Measurements from ENCODE around the gene FRMD5.

Gene FRMD5

DNA sequence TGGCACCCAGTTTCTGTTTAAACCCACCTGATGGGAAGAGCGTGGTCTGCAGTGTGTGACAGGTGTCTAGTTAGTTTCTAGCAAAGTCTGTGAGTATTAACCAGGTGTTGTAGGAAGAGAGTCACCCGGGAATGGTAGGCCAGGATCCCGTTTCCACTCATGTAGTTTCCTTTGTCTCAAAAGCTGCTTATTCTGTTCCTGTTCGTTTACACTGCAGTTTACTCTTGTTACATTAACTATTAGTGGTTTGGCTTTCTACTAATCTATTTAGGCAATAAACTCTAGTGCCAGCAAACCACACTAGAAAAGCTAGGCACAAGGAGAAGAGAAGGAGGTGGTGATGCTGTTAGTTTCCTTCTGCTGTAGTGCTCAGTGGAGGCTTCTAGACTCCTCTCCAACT lies 335.5 kb downstream of the FRMD5 start:
- TF ChIP-seq SIN3A (IDR thresholded peaks at IDR 0.05; ENCODE audit: borderline replicate concordance, insufficient read depth, low read length) (no peak), FOXP2 (optimal IDR thresholded peaks at IDR 0.05; ENCODE audit: borderline replicate concordance, extremely low read depth, extremely low read length, insufficient read depth) (no peak), POLR2AphosphoS5 (IDR thresholded peaks at IDR 0.05; ENCODE audit: low read depth, low read length) (no peak), TAF1 (IDR thresholded peaks at IDR 0.05; ENCODE audit: borderline replicate concordance, insufficient read depth, low read length) (no peak)
- TF ChIP-seq, protein P1, sequence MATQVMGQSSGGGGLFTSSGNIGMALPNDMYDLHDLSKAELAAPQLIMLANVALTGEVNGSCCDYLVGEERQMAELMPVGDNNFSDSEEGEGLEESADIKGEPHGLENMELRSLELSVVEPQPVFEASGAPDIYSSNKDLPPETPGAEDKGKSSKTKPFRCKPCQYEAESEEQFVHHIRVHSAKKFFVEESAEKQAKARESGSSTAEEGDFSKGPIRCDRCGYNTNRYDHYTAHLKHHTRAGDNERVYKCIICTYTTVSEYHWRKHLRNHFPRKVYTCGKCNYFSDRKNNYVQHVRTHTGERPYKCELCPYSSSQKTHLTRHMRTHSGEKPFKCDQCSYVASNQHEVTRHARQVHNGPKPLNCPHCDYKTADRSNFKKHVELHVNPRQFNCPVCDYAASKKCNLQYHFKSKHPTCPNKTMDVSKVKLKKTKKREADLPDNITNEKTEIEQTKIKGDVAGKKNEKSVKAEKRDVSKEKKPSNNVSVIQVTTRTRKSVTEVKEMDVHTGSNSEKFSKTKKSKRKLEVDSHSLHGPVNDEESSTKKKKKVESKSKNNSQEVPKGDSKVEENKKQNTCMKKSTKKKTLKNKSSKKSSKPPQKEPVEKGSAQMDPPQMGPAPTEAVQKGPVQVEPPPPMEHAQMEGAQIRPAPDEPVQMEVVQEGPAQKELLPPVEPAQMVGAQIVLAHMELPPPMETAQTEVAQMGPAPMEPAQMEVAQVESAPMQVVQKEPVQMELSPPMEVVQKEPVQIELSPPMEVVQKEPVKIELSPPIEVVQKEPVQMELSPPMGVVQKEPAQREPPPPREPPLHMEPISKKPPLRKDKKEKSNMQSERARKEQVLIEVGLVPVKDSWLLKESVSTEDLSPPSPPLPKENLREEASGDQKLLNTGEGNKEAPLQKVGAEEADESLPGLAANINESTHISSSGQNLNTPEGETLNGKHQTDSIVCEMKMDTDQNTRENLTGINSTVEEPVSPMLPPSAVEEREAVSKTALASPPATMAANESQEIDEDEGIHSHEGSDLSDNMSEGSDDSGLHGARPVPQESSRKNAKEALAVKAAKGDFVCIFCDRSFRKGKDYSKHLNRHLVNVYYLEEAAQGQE (IDR thresholded peaks at IDR 0.05; ENCODE audit: insufficient read depth in 1 of 2, low read depth in 2 of 2, low read length in 2 of 2) = no peak

DNA sequence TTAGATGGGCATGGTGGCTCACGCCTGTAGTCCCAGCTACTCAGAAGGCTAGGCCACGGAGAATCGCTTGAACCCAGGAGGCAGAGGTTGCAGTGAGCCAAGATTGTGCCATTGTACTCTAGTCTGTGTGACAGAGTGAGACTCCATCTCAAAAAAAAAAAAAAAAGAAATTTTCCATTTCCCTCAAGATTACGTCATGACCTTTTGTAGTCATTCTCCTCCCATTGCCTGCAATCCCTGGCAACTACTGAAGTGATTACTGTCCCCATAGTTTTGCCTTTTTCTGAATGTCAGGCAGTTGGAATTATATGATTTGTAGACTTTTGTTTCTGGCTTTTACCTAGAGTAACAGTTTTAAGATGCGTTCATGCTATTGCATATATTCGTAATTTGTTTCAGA lies 340.3 kb downstream of the FRMD5 start:
- TF ChIP-seq, protein P1 (IDR thresholded peaks at IDR 0.05; ENCODE audit: insufficient read depth in 1 of 2, low read depth in 2 of 2, low read length in 2 of 2) = no peak
- TF ChIP-seq SIN3A (IDR thresholded peaks at IDR 0.05; ENCODE audit: borderline replicate concordance, insufficient read depth, low read length) = no peak
- TF ChIP-seq FOXP2 (optimal IDR thresholded peaks at IDR 0.05; ENCODE audit: borderline replicate concordance, extremely low read depth, extremely low read length, insufficient read depth) = no peak
- TF ChIP-seq TAF1 (IDR thresholded peaks at IDR 0.05; ENCODE audit: borderline replicate concordance, insufficient read depth, low read length) = no peak
- TF ChIP-seq POLR2AphosphoS5 (IDR thresholded peaks at IDR 0.05; ENCODE audit: low read depth, low read length) = no peak

DNA sequence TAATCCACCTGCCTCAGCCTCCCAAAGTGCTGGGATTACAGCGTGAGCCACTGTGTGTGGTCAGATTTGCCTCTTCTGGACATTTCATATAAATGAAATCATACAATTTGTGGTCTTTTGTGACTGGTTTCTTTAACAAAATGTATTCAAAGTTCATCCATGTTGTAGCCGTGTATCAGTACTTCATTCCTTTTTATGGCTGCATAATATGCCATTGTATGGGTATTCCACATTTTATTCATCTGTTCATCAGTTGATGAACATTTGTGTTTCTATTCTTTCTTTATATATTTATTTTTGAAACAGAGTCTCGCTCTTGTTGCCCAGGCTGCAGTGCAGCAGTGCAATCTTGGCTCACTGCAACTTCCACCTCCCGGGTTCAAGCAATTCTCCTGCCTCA lies 342.5 kb downstream of the FRMD5 start:
- no peak for TF ChIP-seq FOXP2 (optimal IDR thresholded peaks at IDR 0.05; ENCODE audit: borderline replicate concordance, extremely low read depth, extremely low read length, insufficient read depth)
- no peak for TF ChIP-seq SIN3A (IDR thresholded peaks at IDR 0.05; ENCODE audit: borderline replicate concordance, insufficient read depth, low read length)
- TF ChIP-seq POLR2AphosphoS5 (IDR thresholded peaks at IDR 0.05; ENCODE audit: low read depth, low read length) = no peak
- TF ChIP-seq, protein P1 (IDR thresholded peaks at IDR 0.05; ENCODE audit: insufficient read depth in 1 of 2, low read depth in 2 of 2, low read length in 2 of 2) = no peak
- no peak for TF ChIP-seq TAF1 (IDR thresholded peaks at IDR 0.05; ENCODE audit: borderline replicate concordance, insufficient read depth, low read length)

DNA sequence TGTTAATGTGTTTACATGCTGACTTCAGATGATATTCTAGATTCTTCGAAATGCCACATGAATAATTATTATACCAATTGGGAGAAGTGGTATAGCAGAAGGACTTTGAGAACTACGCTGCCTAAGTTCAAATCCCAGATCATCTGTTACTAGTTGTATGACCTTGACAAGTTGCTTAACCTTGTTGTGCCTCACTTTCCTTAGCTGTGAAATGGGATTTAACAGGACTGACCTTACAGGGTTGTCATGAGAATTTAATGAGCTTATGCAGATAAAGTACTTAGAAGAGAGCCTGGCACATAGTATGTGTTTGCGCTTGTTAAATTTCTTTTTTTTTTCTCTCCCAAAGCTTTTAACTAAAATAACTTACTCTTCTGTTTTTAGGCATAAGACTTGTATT lies 343.8 kb downstream of the FRMD5 start:
- TF ChIP-seq POLR2AphosphoS5 (IDR thresholded peaks at IDR 0.05; ENCODE audit: low read depth, low read length) (no peak), TAF1 (IDR thresholded peaks at IDR 0.05; ENCODE audit: borderline replicate concordance, insufficient read depth, low read length) (no peak), FOXP2 (optimal IDR thresholded peaks at IDR 0.05; ENCODE audit: borderline replicate concordance, extremely low read depth, extremely low read length, insufficient read depth) (no peak), SIN3A (IDR thresholded peaks at IDR 0.05; ENCODE audit: borderline replicate concordance, insufficient read depth, low read length) (no peak)
- TF ChIP-seq, protein P1 (IDR thresholded peaks at IDR 0.05; ENCODE audit: insufficient read depth in 1 of 2, low read depth in 2 of 2, low read length in 2 of 2) = no peak

DNA sequence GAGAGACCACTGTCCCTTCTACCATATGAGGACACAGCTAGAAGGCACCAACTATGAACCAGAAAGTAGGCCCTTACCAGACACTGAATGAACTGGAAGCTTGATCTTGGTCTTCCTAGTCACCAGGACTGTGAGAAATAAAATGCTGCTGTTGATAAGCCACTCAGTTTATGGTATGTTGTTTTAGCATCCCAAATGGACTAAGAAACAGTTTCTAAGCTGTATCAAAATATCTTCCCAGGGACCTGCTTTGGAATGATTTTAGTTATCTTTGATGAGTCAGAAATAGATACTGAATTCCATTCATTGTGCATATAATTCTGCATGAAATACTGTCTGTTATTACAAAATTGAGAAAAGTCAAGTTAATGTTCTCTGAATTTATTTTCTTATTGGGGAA lies 349.6 kb downstream of the FRMD5 start:
- no peak for TF ChIP-seq POLR2AphosphoS5 (IDR thresholded peaks at IDR 0.05; ENCODE audit: low read depth, low read length)
- TF ChIP-seq, protein P1 (IDR thresholded peaks at IDR 0.05; ENCODE audit: insufficient read depth in 1 of 2, low read depth in 2 of 2, low read length in 2 of 2) = no peak
- TF ChIP-seq SIN3A (IDR thresholded peaks at IDR 0.05; ENCODE audit: borderline replicate concordance, insufficient read depth, low read length) = no peak
- TF ChIP-seq TAF1 (IDR thresholded peaks at IDR 0.05; ENCODE audit: borderline replicate concordance, insufficient read depth, low read length) = no peak
- TF ChIP-seq FOXP2 (optimal IDR thresholded peaks at IDR 0.05; ENCODE audit: borderline replicate concordance, extremely low read depth, extremely low read length, insufficient read depth) = no peak

All from PFSK-1 (cell line).